Left renal pelvis (tissue), 4 donors: Measurements from ENCODE around the gene TEX261. TPM values are rescaled to one million over a fixed set of nuclear protein-coding genes. Genes with fewer than 3 reads are reported as not detected.

ENCODE experiments used
- DNase-seq, 4 donors: peaks; one replicate each; pipeline ENCODE4 v3.0.0-alpha.2; 2013; ENCODE audit warnings: low read depth in 4 of 4, low spot score in 3 of 4
- polyA plus RNA-seq, 4 donors: library from polyadenylated mRNA; unstranded; fragments of 120-200 nt; gene quantifications; one replicate each; pipeline ENCODE4 v1.2.1, GENCODE V29; 2013; ENCODE audit not compliant: insufficient read length in 4 of 4

The TEX261 gene
- polyA plus RNA-seq, 4 donors, result 50.2 to 64.0 (median 53.8) TPM

DNA sequence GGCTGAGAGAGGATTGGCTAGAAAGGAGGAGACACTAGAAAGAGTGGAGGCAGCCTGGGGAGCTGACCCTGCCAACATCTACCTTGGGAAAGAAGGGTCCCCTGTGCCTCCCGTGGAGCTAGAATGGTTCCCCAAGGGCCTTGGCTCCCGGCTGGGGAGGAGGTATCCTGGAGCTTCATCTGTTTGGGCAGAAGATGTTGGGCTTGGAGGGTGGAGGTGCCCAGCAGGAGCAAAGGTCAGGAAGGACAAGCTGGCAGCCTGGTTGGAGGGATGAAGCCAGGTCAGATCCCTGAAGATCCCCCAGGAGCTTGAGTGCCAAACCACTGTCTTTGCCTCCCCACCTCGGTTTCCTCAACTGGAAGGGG lies 56.1 kb downstream of the TEX261 start:
- DNase-seq, result no peak

DNA sequence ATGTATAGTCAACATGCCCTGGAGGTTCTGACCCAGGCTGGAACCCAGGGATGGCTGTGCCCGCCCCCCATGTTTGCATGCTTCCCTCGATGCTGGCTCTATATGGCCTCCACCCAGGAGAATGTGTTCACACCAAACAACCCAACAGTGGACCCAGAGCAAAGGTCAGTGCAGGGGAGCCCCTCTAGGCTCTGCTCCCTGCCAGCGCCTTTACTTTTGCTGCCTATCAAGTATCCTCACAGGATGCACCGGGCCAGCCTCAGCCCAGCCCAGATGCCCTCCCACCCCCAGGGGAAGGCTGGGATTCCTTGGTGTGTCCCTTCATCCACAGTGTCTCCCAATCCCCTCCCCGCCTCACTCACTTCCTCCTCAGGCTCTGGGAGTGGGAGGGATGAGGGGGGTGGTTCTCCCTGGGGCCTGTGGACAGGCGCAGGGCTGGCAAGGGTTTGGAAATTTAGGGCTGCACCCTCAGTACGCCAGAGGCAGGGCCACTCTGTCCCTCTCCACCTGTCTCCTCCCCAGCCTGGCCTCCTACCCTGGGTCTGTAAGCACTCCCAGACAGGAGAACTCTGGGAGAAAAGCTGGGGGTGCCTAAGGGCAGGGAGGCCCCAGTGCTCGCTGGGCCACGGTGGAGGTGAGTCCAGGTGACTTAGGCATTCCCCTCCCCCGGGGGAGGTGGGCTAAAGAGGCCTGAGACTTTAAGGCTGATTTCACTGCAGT lies 56.6 kb downstream of the TEX261 start:
- no peak for DNase-seq

DNA sequence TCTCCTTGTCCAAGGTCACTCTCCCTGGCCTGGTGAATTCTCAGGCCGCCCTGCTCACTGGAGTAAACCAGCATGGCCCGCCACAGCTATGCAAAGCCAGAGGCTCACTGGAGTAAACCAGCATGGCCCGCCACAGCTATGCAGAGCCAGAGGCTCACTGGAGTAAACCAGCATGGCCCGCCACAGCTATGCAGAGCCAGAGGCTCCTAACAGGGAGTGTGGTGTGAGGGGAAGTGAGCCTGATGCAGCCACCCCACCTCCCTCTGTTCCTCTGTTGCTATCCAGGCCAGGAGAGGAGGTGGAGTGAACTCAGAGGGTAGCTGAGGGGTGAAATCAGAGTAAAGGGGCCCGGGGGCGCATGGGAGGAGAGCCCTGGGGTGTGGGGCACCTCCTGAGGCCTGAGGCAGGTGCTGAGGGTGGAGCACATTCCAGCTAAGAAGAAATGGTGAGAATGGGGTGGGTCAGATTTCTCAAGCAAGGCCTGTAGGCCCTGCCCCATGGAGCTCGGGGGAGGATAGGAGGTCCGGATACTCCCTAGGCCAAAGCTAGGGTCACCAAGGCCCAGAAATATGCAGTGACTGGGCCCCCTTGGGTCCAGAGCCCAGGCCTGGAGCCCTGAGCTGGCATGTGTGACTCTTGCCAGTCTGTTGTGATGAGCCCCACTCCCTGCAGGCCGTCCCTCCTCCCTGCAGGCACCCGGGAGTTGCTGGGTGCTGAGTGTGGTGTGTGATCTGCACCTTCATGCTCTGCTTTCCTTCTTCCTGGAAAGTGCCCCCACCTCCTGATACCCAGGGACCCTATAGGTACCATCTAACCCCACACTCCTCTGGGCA lies 57.5 kb downstream of the TEX261 start:
- no peak for DNase-seq

DNA sequence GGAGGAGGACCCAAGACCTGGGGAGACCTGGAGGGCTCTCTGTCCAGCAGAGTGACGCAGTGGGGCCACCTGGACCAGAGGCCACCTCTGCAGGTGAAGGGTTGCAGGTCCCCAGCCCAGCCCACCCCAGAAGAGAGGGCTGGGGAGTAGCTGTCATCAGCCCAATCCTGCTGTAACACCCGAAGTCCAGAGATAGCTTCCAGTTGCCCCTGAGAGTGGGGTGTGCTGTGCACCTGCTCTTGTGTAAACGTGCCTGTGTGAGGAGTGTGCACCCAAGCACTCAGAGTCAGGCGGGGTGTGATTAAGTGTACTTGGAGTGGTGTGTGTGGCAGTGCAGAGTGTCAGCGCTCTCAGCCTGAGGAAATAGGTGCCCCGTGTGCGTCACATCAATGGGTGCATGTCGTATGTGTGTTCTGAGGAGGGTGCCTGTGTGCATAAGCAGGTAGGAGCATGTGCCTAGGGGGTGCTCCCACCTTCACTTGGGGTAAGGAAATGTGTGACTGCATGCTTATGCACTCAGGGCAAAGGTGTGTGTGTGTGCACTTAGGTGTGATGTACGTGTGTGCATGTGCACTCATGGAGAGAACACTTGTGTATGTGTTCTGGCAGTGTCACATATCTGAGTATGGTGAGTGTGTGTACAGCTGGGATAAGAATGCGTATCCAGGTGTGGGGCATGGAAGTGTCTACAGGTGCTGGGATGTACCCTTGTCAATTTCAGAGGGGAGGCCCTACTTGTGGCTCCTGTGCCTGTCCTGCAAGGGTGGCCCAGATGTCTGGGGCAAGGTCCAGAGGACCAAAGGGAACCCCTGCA lies 58.3 kb downstream of the TEX261 start:
- no peak for DNase-seq

Other genes starting within 250 kb of the TEX261 start
- 1 to 10 TPM; 3.7 to 6.3 (median 6.0) TPM for gene ADD2, start 226.7 kb downstream of the TEX261 start, polyA plus RNA-seq
- not detected for gene FIGLA, start 204.2 kb downstream of the TEX261 start, polyA plus RNA-seq
- under 1 TPM in 3 of 4 donors, not detected in 1; 0.07 to 0.15 (median 0.09) TPM for gene CLEC4F, start 174.3 kb downstream of the TEX261 start, polyA plus RNA-seq
- gene CD207, start 159.1 kb downstream of the TEX261 start, polyA plus RNA-seq, result under 1 TPM in 3 of 4 donors, not detected in 1; 0.09 to 0.14 (median 0.10) TPM
- 1 to 10 TPM in 1 of 4 donors, under 1 TPM in 1, not detected in 2; 0.75 to 1.6 TPM for gene VAX2, start 94.3 kb downstream of the TEX261 start, polyA plus RNA-seq
- 10 to 100 TPM in 3 of 4 donors, 1 to 10 TPM in 1; 1.5 to 80.6 (median 64.2) TPM for gene ATP6V1B1, start 59.0 kb downstream of the TEX261 start, polyA plus RNA-seq
- 1 to 10 TPM; 1.0 to 1.8 (median 1.3) TPM for gene ANKRD53, start 16.2 kb downstream of the TEX261 start, polyA plus RNA-seq
- gene NAGK, start 73.8 kb upstream of the TEX261 start, polyA plus RNA-seq, result 100 to 1,000 TPM in 1 of 4 donors, 10 to 100 TPM in 3; 70.0 to 106 (median 84.9) TPM
- gene MCEE, start 135.4 kb upstream of the TEX261 start, polyA plus RNA-seq, result 10 to 100 TPM; 22.3 to 25.5 (median 22.7) TPM
- 10 to 100 TPM; 42.6 to 55.5 (median 46.5) TPM for gene MPHOSPH10, start 135.8 kb upstream of the TEX261 start, polyA plus RNA-seq
- gene PAIP2B, start 232.2 kb upstream of the TEX261 start, polyA plus RNA-seq, result 10 to 100 TPM in 3 of 4 donors, 1 to 10 TPM in 1; 6.5 to 20.5 (median 18.4) TPM